Esophagus muscularis mucosa (tissue), 4 donors: ENCODE results near the gene SLC22A5. TPM values are rescaled to one million over a fixed set of nuclear protein-coding genes. Genes with fewer than 3 reads are reported as not detected.

Source experiments
- DNase-seq: peaks from one replicate; pipeline ENCODE4 v3.0.0-alpha.2; 2017; ENCODE audit errors: extremely low spot score
- H3K27ac ChIP-seq, 4 donors: fragments of 200-600 bp; sonication (generic); replicated peaks in 1 of 4; 1 replicate in 3 of 4; 2 replicates in 1 of 4; pipeline ENCODE4 v1.5.1; 2016 to 2019; ENCODE audit warnings: mild to moderate bottlenecking in 1 of 4
- H3K27me3 ChIP-seq, 4 donors: fragments of 200-600 bp; sonication (generic); one replicate each; pipeline versions ENCODE4 v1.5.1 to v1.6.0; 2016 to 2019
- H3K36me3 ChIP-seq, 4 donors: fragments of 200-600 bp; sonication (generic); one replicate each; pipeline ENCODE4 v1.5.1; 2016 to 2019
- H3K4me1 ChIP-seq, 4 donors: fragments of 200-600 bp; sonication (generic); one replicate each; pipeline ENCODE4 v1.5.1; 2016 to 2019
- H3K4me3 ChIP-seq, 4 donors: fragments of 200-600 bp; sonication (generic); 1 replicate in 2 of 4; 2 replicates in 2 of 4; pipeline ENCODE4 v1.5.1; 2016 to 2019; ENCODE audit warnings: mild to moderate bottlenecking in 4 of 4, moderate library complexity in 1 of 4
- H3K9me3 ChIP-seq, 4 donors: fragments of 200-600 bp; sonication (generic); 1 replicate in 3 of 4; 2 replicates in 1 of 4; pipeline ENCODE4 v1.5.1; 2016 to 2019
- CTCF ChIP-seq, 3 experiments: fragments of 200-600 bp in 2 of 3; fragments of 450-650 bp in 1 of 3; sonication (generic) in 2 of 3; IDR thresholded peaks; one replicate each; pipeline ENCODE4 v1.5.1; 2017 to 2019; ENCODE audit warnings: antibody characterized with exemption in 3 of 3, mild to moderate bottlenecking in 2 of 3, moderate library complexity in 1 of 3
- EP300 ChIP-seq: sonication (generic); formaldehyde crosslinking; IDR thresholded peaks from one replicate; pipeline ENCODE4 v1.6.1; 2017; ENCODE audit warnings: antibody characterized with exemption
- POLR2A ChIP-seq: fragments of 450-650 bp; IDR thresholded peaks from one replicate; pipeline ENCODE4 v1.6.1; 2017; ENCODE audit warnings: antibody characterized with exemption, moderate library complexity, mild to moderate bottlenecking, low read depth
- POLR2AphosphoS5 ChIP-seq, 2 donors: sonication (generic); formaldehyde crosslinking; IDR thresholded peaks; one replicate each; pipeline ENCODE4 v1.6.1; 2017; ENCODE audit warnings: antibody characterized with exemption in 2 of 2
- WGBS: methylation state at CpG from one replicate; pipeline ENCODE4 v1.1.5; 2018; 5-methylcytosine and 5-hydroxymethylcytosine counted together
- intact Hi-C: fragments of 100-400 bp; cut with DNase I; formaldehyde crosslinking; loops from one replicate; pipeline ENCODE4 v1.15.1; 2023
- total RNA-seq, 4 donors: library from RNA; depleted of rRNA; stranded (reverse); fragments of >200 nt; gene quantifications; one replicate each; pipeline versions ENCODE4 v1.1.0 to v1.2.1, GENCODE V29; 2016

SLC22A5 gene
- total RNA-seq, 4 donors from 2014 or later, result 6.2 to 8.8 (median 7.5) TPM

GRCh38 chr5:132418881-132419280, 49.4 kb downstream of the SLC22A5 start:
- intact Hi-C loops, result no loop called here
- peak; percentile 47 for DNase-seq
- Histone ChIP-seq H3K4me1 (peaks cover 94 to 100% (median 98%) of the 10 kb centered on the region in 4 donors), H3K4me3 (no peak overlapping the region), H3K27ac (peak overlapping the region; percentile 65 to 99 (median 84)), H3K36me3 (peaks cover 0 to 8% (median 0%) of the 10 kb centered on the region in 4 donors), H3K9me3 (no peaks in the 10 kb centered on the region), H3K27me3 (no peaks in the 10 kb centered on the region)
- TF ChIP-seq CTCF (IDR thresholded peaks at IDR 0.05) (no peak), POLR2AphosphoS5 (IDR thresholded peaks at IDR 0.05) (no peak), EP300 (no peak), POLR2A (no peak)
- 85% methylated on average over 2 of the region's 2 CpGs for WGBS

- DNase-seq, result peak; percentile 95
- Histone ChIP-seq H3K27me3 (no peaks in the 10 kb centered on the region), H3K9me3 (no peaks in the 10 kb centered on the region), H3K4me1 (peaks cover 94 to 100% (median 98%) of the 10 kb centered on the region in 4 donors), H3K36me3 (peaks cover 0 to 8% (median 0%) of the 10 kb centered on the region in 4 donors), H3K27ac (peak overlapping the region; percentile 65 to 99 (median 84)), H3K4me3 (peak overlapping the region in 1 of 4 donors; percentile 7)
- peak; percentile 79 to 85 (median 80) for TF ChIP-seq CTCF (IDR thresholded peaks at IDR 0.05)
- no peak for TF ChIP-seq EP300
- TF ChIP-seq POLR2A, result no peak
- TF ChIP-seq POLR2AphosphoS5 (IDR thresholded peaks at IDR 0.05), result peak; percentile 60 to 72
- intact Hi-C loops, result loop anchor here (2.0 kb wide), 1 partner anchor 69 kb away; no protein-coding TSS in a partner anchor
- 44% methylated on average over 8 of the region's 12 CpGs for WGBS
These were observed 50.3 kb downstream of the SLC22A5 start for GRCh38 chr5:132419502-132420468.

GRCh38 chr5:132420706-132421272, 51.3 kb downstream of the SLC22A5 start:
- WGBS, result 66% methylated on average over 6 of the region's 7 CpGs
- peak overlapping the region; percentile 65 to 99 (median 84) for H3K27ac ChIP-seq
- no peaks in the 10 kb centered on the region for H3K9me3 ChIP-seq
- DNase-seq, result peak; percentile 91
- TF ChIP-seq POLR2A, result no peak
- TF ChIP-seq CTCF (IDR thresholded peaks at IDR 0.05), result no peak
- TF ChIP-seq POLR2AphosphoS5 (IDR thresholded peaks at IDR 0.05), result no peak
- TF ChIP-seq EP300, result no peak
- H3K4me3 ChIP-seq, result no peak overlapping the region
- H3K4me1 ChIP-seq, result peaks cover 94 to 100% (median 98%) of the 10 kb centered on the region in 4 donors
- H3K27me3 ChIP-seq, result no peaks in the 10 kb centered on the region
- intact Hi-C loops, result loop anchor here (2.0 kb wide), 1 partner anchor 68 kb away; no protein-coding TSS in a partner anchor
- H3K36me3 ChIP-seq, result peaks cover 0 to 8% (median 0%) of the 10 kb centered on the region in 4 donors

- Histone ChIP-seq H3K4me3 (no peak overlapping the region), H3K36me3 (peaks cover 0 to 8% (median 0%) of the 10 kb centered on the region in 4 donors), H3K27me3 (no peaks in the 10 kb centered on the region), H3K9me3 (no peaks in the 10 kb centered on the region), H3K27ac (peak overlapping the region; percentile 65 to 99 (median 84)), H3K4me1 (peaks cover 94 to 100% (median 98%) of the 10 kb centered on the region in 4 donors)
- no peak for TF ChIP-seq POLR2A
- no peak for TF ChIP-seq CTCF (IDR thresholded peaks at IDR 0.05)
- no peak for TF ChIP-seq POLR2AphosphoS5 (IDR thresholded peaks at IDR 0.05)
- TF ChIP-seq EP300, result no peak
- DNase-seq, result peak; percentile 66
- 97% methylated on average over 3 of the region's 3 CpGs for WGBS
- intact Hi-C loops, result loop anchor here (2.0 kb wide), 1 partner anchor 67 kb away; no protein-coding TSS in a partner anchor
These were observed 52.0 kb downstream of the SLC22A5 start for GRCh38 chr5:132421462-132421861.
